Measurements from ENCODE around the gene RPL18. TPM values are rescaled to one million over a fixed set of nuclear protein-coding genes. Genes with fewer than 3 reads are reported as not detected.
A peak's percentile ranks its signal among the peaks of the same experiment; 100 is the strongest.

RPL18 gene
- total and polyA plus RNA-seq, 9 of the 15 experiments (the other 6 are each of a cell fraction or from before 2014, with no cell fraction given): 312 to 2,635 (median 1,653) TPM

GRCh38 chr19:48588670-48589401, 30.1 kb downstream of the RPL18 start (continued):
- TF ChIP-seq SLC30A9 (CRISPR knock-in tag; IDR thresholded peaks at IDR 0.05): no peak
- no peak for TF ChIP-seq NFE2L1 (tag; IDR thresholded peaks at IDR 0.05; ENCODE audit: borderline replicate concordance, low read depth)
- TF ChIP-seq CBX8 (IDR thresholded peaks at IDR 0.05; ENCODE audit: borderline replicate concordance, extremely low read depth, low read depth, low read length, poor library complexity, severe bottlenecking): no peak
- peak; percentile 74; the same call in 1 of the 2 replicates for TF ChIP-seq ZNF395 (CRISPR knock-in tag; IDR thresholded peaks at IDR 0.05)
- TF ChIP-seq ATF7 (IDR thresholded peaks at IDR 0.05): peak; percentile 68
- TF ChIP-seq POLR3G (IDR thresholded peaks at IDR 0.05; ENCODE audit: extremely low read depth, insufficient read length, insufficient replicate concordance): no peak
- TF ChIP-seq CHAMP1 (IDR thresholded peaks at IDR 0.05): peak; percentile 78; the same call in 1 of the 2 replicates
- TF ChIP-seq E2F3 (CRISPR knock-in tag; IDR thresholded peaks at IDR 0.05): no peak
- TF ChIP-seq TFAP4 (CRISPR knock-in tag; IDR thresholded peaks at IDR 0.05; ENCODE audit: borderline replicate concordance): peak; percentile 83
- TF ChIP-seq HIVEP1 (CRISPR knock-in tag; IDR thresholded peaks at IDR 0.05): no peak
- peak; percentile 85 for TF ChIP-seq GABPB1 (CRISPR knock-in tag; IDR thresholded peaks at IDR 0.05)
- TF ChIP-seq KLF13 (tag; IDR thresholded peaks at IDR 0.05; ENCODE audit: borderline replicate concordance, low read depth): peak; percentile 24; the same call in 1 of the 2 replicates
- no peak for TF ChIP-seq ZNF212 (CRISPR knock-in tag; IDR thresholded peaks at IDR 0.05)
- no peak for TF ChIP-seq KHSRP (IDR thresholded peaks at IDR 0.05)
- peak; percentile 74; the same call in 1 of the 2 replicates for TF ChIP-seq ZNF24 (IDR thresholded peaks at IDR 0.05)
- TF ChIP-seq MEF2A (IDR thresholded peaks at IDR 0.05; ENCODE audit: control insufficient read depth, low read depth, low read length): no peak
- TF ChIP-seq HEY1 (CRISPR knock-in tag; IDR thresholded peaks at IDR 0.05; ENCODE audit: borderline replicate concordance): no peak
- no peak for TF ChIP-seq ZNF23 (CRISPR knock-in tag; IDR thresholded peaks at IDR 0.05)
- peak; percentile 89 for TF ChIP-seq SMC3 (conservative IDR thresholded peaks at IDR 0.05; ENCODE audit: insufficient read depth, low read depth, low read length)
- peak; percentile 98 for TF ChIP-seq HLTF (IDR thresholded peaks at IDR 0.05)

Data from K562 (cell line).